NCI-H82 (cell line): Measurements from ENCODE around the gene ZACN.

Experiments used
- DNase-seq: peaks from one replicate; lab custom pipeline; 2025; lab: John Stamatoyannopoulos, UW

The ZACN gene

GRCh38 chr17:76082326-76083251, 3.6 kb downstream of the ZACN start:
- DNase-seq: peak; percentile 36

DNA sequence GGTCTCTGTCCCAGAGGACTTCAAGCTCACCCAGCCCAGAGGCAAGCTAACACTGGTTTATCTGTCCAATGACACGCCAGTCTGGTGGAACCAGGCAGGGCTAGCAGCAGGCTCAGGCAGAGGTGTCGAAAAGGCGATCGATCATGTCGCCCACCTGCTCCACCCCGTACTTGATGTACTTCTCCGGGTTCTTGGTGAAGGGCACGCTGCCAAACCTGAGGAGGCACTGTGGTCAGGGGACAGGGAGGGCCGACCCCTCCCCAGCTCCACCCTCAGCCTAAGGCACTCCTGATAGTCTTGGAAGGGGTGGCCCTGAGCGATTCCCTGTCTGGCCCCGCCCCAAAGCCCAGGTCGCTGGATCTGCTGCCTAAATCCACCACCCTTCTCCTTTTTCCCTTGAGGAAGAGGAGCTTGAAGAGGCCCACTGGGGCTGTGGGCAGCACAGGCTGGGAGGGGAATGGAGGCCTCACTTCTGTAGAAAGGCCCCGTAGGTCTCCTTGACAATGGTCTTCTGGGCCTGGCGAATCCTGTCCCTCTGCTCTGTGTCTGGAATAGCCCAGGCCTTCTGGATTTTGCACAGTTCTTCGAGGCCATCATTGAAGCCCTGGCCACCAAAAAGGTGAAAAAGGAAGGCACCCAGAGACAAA, 4.7 kb downstream of the ZACN start:
- no peak for DNase-seq

GRCh38 chr17:76085066-76085730, 6.2 kb downstream of the ZACN start:
- no peak for DNase-seq

GRCh38 chr17:76085731-76086366, 6.9 kb downstream of the ZACN start:
- no peak for DNase-seq

GRCh38 chr17:76086384-76086783, 7.4 kb downstream of the ZACN start:
- DNase-seq: no peak

DNA sequence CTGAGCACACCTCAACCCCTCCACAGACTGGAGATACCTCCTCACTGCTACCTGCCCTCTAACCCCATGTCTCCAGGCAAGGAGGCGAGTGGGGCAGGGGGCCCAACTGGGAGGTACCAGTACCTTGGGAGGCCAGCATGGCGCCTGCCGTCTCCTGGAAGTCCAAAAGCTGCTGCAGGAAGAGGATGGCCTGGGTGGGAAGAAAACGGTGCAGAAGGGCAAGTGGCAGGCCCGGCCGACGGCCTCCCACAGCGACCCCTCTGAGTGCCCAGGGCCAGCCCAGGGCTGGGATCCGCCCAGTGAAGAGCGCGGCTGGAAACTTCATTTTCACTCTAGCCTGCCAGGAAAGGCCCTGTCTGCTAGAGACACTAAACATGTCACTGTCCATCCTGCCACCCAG, 8.5 kb downstream of the ZACN start:
- no peak for DNase-seq

DNA sequence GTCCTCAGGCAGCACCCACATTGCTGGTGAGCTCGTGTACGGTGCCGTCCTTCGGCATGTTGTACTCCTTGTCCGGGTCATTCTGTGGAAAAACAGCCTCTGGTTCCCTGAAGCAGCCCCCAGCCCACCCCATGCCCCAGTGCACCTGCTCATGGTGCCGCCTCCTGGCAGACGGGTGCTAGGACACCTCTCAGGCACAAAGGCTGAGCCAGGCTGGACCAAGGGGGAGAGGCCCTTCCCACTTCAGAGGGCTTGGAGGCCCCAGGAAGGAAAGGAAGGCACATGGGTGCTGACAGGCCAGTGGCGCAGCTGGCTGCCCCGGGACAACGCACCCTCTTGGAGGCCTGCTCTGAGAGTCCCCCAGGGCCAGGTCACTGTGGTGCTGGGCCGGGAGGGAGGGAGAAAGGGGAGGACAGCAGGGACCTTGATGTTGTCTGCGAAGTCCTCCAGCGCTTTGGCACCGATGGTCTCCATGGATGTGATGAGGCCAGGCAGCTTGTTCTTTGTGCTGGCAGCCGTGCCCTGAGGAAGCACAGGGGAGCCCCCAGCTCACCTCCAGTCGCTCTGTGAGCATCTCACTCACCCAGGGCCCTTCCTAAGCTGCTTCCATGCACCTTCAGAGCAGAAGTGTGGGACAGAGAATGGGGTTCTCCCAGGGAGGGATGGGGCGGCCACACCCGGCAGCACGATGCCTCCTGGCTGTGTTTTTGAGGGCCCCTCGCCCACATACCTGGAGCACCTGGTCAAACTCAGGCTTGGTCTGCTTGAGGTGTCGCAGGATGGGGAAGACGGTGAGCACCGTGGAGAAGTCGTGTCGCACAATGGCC, 9.3 kb downstream of the ZACN start:
- peak; percentile 26 for DNase-seq

GRCh38 chr17:76088868-76089576, 10.0 kb downstream of the ZACN start:
- DNase-seq: no peak

DNA sequence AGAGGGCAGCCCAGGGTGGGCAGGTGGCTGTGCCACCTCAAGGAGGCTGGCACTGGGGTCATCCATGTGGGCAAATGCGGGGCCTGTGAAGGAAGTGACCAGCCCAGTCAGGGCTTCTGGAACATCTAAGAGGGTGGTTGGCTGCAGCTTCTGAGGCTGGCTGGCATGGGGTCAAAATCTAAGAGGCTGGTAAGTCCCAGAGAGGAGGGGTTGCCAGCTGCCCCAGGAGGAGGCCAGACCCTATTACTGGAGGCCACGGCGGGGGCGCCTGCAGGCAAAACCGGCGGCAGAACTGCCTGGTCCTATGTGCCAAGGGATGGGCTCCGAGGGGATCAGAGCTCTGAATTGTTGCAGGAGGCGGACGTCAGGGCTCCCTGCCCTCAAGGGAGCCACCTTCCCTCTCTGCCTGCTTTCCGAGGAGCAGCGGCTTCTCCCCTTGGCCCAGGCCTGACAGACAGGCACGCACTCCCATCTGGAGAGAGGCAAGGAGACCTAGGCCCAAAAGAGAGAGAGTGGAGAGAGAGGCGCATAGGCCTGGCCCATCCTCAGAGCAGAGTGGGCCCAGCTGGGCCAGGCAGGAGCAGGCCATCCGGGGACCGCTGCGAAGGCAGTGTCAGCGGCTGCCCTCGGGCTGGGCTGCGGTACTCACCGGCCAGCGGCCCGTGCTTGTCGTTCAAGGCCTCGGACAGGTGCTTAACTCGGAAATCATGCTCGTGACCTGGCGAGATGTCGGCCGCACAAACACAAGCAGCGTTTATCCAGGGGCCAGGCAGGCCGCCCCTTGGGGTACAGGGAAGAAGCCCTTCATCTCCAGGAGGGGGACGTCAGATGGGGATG, 10.9 kb downstream of the ZACN start:
- DNase-seq: no peak

- DNase-seq: no peak
Observed at GRCh38 chr17:76090517-76091129, 11.6 kb downstream of the ZACN start.

DNA sequence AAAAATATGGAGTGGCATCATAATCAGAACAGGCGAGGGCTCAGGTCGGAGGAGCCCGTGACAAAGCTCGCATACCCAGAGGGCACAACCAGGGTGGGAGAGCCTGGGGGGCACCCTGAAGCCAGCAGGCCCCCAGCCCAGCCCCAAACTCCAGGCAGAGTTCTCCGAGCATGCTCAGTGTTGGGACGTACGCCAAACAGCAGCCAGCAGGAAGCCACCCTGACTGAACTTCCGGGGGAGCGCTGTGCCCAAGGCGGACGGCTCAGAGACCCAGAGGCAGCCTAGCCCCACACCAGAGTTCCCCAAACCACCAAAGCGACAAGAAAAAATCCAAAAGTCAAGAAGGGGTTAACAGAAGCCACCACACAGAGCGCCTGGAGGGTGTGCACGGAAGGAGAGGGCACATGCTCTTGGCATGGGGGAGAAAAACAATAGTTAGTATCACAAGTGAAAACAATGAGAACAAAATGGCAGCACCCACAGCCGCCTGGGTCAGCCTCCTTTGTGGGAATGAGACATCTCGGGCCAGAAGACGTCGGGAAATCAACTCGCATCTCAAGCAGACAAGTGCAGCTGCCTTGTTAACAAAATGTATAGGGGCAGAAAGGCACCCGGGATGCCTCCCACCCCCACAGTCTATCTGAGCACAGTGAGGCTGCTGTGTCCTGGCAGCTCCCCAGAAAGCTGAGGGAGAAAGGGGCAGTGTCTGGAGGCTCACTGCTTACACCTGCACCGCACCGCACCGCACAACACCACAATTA, 12.7 kb downstream of the ZACN start:
- no peak for DNase-seq

- no peak for DNase-seq
Observed at GRCh38 chr17:76092526-76093413, 13.8 kb downstream of the ZACN start.

DNA sequence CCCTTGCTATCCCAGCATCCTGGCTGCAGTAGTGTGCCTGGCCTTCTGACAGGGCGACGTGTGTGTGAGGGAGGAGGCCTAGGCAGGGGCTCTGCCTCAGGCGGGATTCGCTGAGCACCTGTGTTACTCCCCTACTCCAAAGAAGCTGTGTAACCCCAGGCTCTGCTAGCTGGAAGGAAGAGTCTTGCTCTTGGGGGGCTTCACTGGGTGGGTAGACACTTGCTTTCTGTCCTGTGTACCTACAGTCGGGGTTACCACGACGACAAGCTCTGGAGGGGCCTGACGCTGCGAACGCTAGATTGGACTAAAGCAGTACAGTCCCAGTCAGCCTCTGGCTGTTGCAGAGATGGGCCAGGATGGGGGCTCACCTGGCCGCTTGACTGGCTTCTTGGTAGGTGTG, 15.1 kb downstream of the ZACN start:
- no peak for DNase-seq

DNA sequence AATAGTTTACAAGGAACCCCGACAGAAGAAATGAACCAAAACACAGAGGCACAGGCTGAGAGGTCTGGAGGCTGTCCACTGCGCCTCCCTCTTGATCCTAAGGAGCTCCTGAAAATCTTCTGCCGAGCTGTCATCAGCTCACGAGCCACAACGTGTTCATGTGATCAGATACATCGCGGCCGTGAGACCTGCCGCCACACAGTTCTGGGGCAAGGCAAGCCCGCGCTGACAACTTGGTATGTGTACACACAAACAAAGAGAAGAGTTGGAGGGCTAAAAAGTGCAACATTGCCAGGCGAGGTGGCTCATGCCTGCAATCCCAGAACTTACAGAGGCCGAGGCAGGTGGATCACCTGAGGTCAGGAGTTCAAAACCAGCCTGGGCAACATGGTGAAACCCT, 17.0 kb downstream of the ZACN start:
- DNase-seq: no peak

DNA sequence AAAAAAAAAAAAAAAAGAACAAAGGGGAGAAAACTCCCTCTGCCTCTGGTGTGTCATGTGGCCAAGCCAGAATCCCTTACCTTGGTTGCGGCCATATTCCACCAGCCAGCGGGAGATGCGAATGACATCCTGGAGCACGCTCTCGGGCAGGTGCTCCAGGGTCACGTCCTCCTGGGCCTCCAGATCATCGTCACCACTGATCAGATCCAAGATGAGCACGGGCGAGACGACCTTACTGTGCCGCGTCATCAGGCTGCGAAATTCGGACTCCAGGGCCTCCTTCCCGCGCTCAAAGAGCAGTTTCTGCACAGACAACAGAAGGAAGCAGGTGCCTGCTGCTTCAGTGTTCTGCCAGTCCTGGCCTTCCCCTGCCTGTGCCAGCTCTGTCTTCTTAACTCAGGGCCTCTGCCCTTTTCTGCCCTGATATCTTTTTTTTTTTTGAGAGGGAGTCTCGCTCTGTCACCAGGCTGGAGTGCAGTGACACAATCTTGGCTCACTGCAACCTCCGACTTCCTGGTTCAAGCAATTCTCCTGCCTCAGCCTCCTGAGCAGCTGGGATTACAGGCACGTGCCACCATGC, 18.8 kb downstream of the ZACN start:
- DNase-seq: no peak

- no peak for DNase-seq
Observed at GRCh38 chr17:76102944-76103273, 23.9 kb downstream of the ZACN start.
